ENCODE measurements around the gene OSBPL3.

DNA sequence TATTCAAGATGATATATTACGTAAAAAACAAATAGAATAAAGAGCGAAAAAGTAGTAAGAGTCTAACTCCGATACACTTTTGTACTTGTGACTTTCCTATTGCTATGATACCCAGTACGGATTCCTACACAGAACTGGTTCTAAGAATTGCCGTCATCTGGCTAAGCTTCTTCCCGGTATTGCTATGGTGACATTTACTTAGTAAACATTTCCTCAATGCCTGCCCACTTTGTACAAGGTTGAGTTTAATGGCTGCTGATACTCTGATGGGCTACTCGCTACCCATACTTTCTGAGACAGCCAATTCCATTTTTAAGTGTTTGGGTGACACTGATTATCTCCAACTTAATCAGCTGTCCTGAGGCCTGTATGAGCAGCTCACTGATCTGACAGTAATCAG lies 55.6 kb downstream of the OSBPL3 start:
- no peak for TF ChIP-seq POLR2AphosphoS5 (IDR thresholded peaks at IDR 0.05; ENCODE audit: borderline replicate concordance, low read depth, low read length)
- TF ChIP-seq EZH2 (IDR thresholded peaks at IDR 0.05): no peak
- no peak for TF ChIP-seq FOXP2 (optimal IDR thresholded peaks at IDR 0.05; ENCODE audit: control extremely low read depth, extremely low read length, insufficient read depth)
